ENCODE data around the gene FREM1.

The FREM1 gene

GRCh38 chr9:14693251-14693861 lies 216.9 kb downstream of the FREM1 start, which contains the start of gene ZDHHC21:
Gene ZDHHC21, minus strand, starts transcription at chr9:14693432. Its CDS starts 19,092 bp downstream, at chr9:14674340.
- DNase-seq, result peak; percentile 7 to 28

- no peak for DNase-seq
Observed at GRCh38 chr9:14692470-14693250, 217.6 kb downstream of the FREM1 start.

- DNase-seq, result no peak
Observed at GRCh38 chr9:14690948-14691730, 219.1 kb downstream of the FREM1 start.

DNA sequence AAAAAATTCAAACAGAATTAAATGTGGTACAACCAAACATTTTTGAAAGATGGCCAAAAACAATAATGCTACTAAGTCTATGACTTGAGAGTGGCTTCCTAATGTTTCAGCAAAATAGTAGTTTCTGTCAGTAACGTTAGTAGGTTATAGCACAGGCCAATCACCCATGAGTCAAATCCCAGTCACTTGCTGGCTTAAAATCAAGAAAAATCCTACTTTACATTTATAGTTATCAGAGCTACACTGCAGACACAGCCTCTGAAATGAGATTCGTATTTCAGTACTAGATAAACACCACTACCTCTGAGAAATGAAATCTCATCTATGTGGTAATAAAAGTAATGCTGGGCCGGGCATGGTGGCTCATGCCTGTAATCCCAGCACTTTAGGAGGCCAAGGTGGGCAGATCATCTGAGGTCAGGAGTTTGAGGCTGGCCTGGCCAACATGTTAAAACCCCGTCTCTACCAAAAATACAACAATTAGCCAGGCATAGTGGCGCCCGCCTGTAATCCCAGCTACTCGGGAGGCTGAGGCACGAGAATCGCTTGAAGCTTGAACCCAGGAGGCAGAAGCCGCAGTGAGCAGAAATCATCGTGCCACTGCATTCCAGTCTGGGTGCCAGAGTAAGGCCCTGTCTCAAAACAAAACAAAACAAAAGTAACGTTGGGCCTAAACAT lies 223.0 kb downstream of the FREM1 start:
- no peak for DNase-seq

GRCh38 chr9:14686168-14686567 lies 224.1 kb downstream of the FREM1 start:
- no peak for DNase-seq
